SIG-M5 treated with dmso at 0.1 percent for 504 hours (cell line): ENCODE results near the gene FBXO31.
"Not testable (repeated sequence)": the region's sequence is repeated elsewhere in the genome, so short reads cannot be mapped to it uniquely, and the experiment has no call there.

Source experiments
- DNase-seq: peaks from one replicate; lab custom pipeline; 2025; ENCODE audit not compliant: unreplicated experiment; lab: John Stamatoyannopoulos, UW

FBXO31 gene

DNA sequence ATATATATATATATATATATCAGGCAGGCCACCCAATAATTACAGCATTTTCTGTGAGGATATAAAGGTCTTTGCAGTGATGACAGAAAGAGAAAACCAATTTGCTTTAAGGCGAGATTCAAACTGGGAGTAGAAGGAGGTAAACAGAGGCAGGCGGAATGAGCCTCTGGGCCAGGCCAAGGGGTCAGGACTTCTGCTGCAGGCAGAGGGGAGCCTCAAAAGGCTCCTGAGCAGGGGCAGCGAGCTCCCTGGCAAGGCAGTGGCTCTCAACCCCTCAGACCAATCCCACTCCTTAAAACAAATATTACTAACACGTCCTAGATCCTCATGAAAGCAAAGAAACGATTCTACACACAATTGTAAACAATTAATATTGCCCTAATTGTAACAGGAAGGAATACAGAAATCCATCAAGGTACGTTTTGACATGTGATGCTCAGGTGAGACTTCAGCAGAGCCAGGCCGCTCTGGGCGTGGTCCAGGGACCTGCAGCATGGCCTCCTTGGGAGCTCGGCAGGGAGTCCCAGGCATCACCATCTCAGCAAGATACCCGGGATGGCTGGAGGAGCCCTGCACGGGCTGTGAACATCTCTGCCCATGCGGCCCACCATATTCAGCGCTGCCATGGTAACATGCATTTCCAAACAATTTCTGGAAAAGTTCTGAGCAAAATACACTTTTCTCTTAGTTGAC, 18.4 kb downstream of the FBXO31 start:
- no peak for DNase-seq

DNA sequence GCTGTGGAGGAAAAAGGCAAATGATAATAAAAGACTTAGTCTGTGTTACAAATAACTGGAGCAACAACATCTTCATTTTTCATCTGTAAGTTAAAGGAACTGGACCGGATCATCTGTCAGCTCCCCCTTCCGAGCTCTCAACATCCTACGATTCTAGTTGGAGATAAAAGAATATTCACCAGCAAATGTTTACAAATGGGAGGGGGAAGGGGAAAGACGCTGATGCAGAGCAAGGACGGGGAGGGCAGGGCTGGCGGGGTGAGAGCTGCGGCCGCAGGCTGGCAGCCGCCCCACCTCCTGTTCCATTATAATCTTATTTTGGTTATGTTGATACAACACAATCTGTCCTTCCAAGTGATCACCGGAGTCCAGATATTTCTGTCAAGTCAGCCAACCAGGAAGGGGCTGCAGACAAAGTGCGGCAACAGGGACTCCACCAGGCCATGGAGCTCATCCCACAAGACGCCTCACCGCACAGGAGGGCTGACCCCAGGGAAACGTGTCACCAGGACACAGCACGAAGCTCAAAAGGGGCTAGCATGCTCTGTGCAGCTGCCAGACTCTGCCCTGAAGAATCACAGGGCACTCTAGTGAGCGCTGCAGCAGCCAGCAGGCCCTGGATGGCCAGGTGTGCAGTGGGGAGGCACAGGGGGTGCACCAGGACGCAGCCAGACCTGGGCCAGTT, 19.7 kb downstream of the FBXO31 start:
- no peak for DNase-seq

- DNase-seq: not testable (repeated sequence)
These were observed 20.6 kb downstream of the FBXO31 start for GRCh38 chr16:87362828-87363559.

DNA sequence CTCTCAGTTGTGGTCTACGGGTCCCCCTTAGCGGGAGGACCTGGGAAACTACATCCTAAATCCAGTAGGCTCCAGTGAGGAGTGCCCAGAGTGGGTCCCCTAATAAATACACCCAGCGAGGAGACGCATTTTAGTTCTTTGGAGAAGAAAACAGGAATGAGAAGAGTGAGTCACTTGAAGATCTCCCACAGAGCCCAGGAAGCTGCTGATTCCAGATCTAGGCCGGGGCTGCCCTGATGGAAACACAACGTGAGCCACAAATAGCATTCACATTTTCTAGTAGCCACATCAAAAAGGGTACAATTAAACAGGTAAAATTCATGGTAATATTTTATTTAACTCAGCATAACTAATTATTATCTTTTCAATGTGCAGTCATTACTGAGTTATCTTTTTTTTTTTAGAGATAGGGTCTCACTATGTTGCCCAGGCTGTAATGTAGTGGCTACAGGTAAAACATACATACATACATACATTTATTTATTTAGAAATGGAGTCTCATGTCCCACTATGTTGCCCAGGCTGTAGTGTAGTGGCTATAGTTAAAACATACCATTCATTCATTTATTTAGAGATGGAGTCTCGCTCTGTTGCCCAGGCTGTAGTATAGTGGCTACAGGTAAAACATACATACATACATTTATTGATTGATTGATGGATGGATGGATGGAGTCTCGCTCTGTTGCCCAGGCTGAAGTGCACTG, 21.5 kb downstream of the FBXO31 start:
- no peak for DNase-seq

DNA sequence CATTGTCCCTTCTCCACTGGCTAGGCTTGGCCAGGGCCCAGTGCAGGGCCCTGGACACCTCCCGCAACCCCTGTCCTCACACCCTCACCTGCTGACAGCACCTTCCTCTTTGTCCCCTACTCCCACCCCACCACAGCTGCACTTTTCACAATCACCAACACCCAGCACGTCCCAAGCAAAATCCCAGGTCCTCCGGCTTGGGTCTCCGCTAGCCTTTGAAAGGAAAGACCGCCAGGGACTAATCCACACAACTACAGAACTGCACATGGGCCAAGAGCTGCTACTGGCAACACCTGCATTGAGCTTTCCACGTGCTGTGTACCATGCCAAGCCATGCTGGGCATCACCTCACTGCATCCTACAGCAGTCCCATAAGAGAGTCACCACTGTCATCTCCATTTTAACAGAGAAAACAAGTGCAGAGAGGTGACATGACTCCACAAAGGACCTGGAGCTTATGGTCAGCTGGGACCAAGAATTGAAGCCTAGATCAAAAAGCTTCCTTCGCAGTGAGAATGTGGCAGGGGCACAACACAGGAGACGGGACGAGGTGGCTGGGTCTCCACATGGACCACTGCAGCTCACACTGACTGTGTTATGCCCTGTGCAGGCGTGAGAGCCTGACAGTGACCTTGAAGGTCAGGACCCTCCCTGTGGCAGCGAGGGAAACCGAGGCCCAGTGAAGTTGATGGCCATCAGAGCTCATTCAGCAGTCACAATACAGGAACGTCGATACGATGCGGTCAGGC, 22.5 kb downstream of the FBXO31 start:
- no peak for DNase-seq

- no peak for DNase-seq
These were observed 24.5 kb downstream of the FBXO31 start for GRCh38 chr16:87359121-87359520.

GRCh38 chr16:87358696-87359095, 24.9 kb downstream of the FBXO31 start:
- no peak for DNase-seq

GRCh38 chr16:87358250-87358649, 25.3 kb downstream of the FBXO31 start:
- no peak for DNase-seq

- no peak for DNase-seq
These were observed 27.1 kb downstream of the FBXO31 start for GRCh38 chr16:87356491-87356853.

DNA sequence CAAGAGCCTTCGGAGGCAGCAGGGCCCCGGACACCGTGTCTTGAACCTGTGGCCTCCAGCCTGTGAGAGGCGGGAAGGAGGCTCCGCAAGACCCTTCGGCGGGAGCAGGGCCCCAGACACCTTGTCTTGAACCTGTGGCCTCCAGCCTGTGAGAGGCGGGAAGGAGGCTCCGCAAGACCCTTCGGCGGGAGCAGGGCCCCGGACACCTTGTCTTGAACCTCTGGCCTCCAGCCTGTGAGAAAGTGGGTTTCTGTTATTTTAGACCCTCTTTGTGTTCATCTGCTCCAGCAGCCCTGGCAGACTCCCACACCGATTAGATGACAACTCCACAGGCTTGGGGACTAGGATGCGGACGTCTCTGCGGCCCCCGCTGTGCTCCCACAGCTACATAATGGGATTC, 30.0 kb downstream of the FBXO31 start:
- no peak for DNase-seq

GRCh38 chr16:87352818-87353217, 30.8 kb downstream of the FBXO31 start:
- DNase-seq: no peak

GRCh38 chr16:87351320-87351698, 32.3 kb downstream of the FBXO31 start:
- DNase-seq: no peak

DNA sequence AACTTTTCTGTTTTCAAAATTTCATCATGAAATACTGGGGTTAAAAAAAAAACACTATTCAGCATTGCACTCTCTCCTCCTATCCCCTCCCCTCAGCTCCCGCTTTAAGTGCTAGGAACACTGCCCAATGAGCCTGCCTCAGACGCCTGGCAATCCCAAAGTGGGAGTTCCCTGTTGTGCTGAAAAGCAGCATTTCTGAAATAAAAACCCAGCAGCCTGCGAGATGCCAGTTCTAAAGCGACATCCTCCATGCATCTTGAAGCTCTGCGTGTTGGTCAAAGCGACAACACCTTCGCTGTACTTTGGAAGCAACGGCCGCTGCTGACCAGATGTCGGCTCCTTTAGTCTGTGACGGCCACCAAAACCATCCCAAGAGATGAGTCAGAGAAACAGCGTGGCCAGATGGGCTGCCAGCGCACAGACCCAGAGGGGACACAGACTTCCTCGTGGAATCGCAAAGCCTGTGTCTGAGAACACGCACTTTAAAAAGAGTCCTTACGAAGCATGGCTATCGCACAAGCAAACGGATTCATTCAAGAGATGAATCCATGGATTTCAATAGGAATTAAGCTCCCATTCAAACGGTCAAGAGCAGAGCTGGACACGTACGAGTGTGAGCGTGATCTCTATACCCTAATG, 32.8 kb downstream of the FBXO31 start:
- no peak for DNase-seq

GRCh38 chr16:87350031-87350430, 33.5 kb downstream of the FBXO31 start:
- no peak for DNase-seq

- no peak for DNase-seq
These were observed 34.9 kb downstream of the FBXO31 start for GRCh38 chr16:87348616-87349157.

DNA sequence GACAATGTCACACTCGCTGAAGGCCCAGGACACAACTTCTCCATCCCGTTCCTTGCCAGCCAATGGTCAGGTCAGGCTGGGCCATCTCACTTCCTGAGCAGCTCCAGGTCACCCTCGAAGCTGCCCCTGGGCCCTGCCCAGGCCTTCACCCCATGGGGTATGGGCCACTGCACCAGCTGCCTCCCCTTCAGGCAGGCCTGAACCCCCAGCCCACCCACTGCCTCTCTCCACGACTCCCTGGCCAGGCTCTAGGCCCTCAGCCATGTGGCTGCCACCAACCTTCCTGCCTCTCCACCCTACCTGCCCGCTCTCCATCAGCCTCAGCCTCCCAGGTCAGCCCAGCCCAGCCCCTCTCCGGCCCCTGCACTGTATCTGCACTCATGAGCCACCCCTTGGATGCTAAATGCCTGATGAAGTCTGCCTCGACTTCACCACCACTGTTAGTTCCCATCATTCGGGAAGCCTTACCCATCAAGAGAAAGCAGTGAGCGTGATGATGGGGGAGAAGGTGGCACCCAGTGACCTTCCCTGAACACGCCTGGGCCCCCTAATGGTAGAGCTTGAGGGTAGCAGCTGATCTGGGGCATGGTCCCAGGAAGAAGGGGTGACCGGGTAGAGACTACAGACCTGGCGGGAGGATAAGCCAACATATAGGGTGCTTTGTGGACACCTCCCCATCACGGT, 35.5 kb downstream of the FBXO31 start:
- DNase-seq: no peak

- no peak for DNase-seq
These were observed 37.0 kb downstream of the FBXO31 start for GRCh38 chr16:87346517-87347060.

GRCh38 chr16:87345726-87346424, 37.7 kb downstream of the FBXO31 start:
- DNase-seq: no peak
